Lower leg skin (tissue), 4 donors: Measurements from ENCODE around the gene DNASE1. TPM values are rescaled to one million over a fixed set of nuclear protein-coding genes. Genes with fewer than 3 reads are reported as not detected.

Source experiments
- DNase-seq, 2 donors: peaks; one replicate each; pipeline ENCODE4 v3.0.0-alpha.2; 2019; ENCODE audit warnings: low spot score in 2 of 2
- H3K4me3 ChIP-seq: fragments of 200-600 bp; sonication (generic); 2 replicates; pipeline ENCODE4 v1.5.1; 2017; ENCODE audit warnings: mild to moderate bottlenecking, low read depth; ENCODE audit not compliant: poor library complexity, severe bottlenecking
- POLR2A ChIP-seq, 2 donors: fragments of 450-650 bp; IDR thresholded peaks; one replicate each; pipeline ENCODE4 v1.6.1; 2016 to 2017; ENCODE audit warnings: antibody characterized with exemption in 2 of 2, mild to moderate bottlenecking in 1 of 2, moderate library complexity in 1 of 2
- WGBS, 2 donors: methylation state at CpG; one replicate each; pipeline ENCODE4 v1.1.5; 2018; 5-methylcytosine and 5-hydroxymethylcytosine counted together
- intact Hi-C: fragments of 100-400 bp; cut with DNase I; formaldehyde crosslinking; loops from one replicate; pipeline ENCODE4 v1.15.0; 2023; ENCODE audit warnings: low total_unique reads
- total RNA-seq, 4 donors: library from RNA; depleted of rRNA; stranded (reverse); fragments of >200 nt; gene quantifications; one replicate each; pipeline ENCODE4 v1.1.0, GENCODE V29; 2016
- TF ChIP-seq, protein P1 (sequence below), 3 donors: fragments of 450-650 bp; IDR thresholded peaks; one replicate each; pipeline ENCODE4 v1.5.1; 2016; ENCODE audit warnings: antibody characterized with exemption in 3 of 3, mild to moderate bottlenecking in 3 of 3, moderate library complexity in 2 of 3

The DNASE1 gene
- total RNA-seq, 4 donors from 2014 or later = 11.0 to 25.1 (median 14.2) TPM

DNA sequence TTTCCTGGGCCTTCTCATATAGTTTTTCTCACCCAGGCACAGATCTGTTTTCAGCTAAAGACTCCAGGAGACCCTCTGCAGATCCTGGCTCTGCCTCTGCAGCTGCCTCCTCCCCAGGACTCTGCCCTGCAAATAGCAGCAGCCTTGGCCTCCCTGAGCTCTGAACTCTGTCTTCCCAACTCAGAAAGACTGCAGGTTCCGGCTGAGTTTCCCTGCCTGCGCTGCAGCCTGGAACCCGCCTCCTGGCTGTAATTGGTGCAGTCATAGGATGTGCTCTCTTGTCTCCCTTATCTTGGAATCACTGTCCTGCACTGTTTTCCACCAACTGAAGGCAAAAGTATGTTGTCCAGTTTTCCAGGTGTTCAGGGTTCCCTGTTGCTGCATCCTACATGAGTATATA is 14.3 kb upstream of the DNASE1 start:
- peak in 1 of 2 donors; percentile 32 for DNase-seq

DNA sequence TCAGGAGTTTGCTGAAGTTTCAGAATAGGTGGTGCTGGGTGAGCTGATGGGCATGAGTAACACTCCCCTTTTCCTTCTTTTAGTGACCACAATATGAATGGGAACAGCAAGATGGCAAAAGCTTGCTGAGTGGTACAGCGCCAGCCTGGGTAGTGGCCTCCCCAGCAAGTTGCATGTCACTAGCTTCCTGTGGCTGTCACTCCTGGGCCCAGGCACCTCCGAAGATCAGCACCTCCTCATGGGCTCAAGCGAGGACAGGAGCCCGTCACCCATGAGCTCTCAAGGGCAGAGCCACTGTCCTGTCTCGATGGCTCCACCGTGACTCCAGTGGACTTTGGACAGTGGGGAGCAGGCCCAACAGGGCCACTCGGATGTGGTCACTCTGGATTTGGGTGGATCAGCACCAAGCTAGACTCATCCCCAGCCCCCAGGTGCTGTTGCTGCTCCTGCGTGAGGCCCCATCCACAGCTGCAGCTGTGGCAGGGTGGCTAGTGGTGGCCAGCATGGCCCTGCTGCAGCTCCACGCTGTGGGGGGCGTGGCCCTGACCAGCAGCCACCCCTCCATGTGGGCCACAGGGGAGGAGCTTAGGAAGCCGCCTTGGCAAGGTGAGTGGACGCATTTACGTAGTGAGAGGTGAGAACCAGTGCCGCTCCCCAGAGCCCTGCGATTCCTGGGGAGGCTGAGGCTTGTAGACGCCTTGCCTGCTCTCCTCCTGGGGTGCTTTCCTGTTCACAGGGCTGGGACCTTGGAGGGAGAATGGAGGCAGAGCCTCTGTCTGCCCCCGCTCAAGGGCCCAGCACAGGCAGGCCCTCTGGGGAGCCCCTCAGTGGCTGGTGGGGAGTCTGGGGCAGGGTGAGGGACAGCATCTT is 13.6 kb upstream of the DNASE1 start:
- peak in 1 of 2 donors; percentile 83 for DNase-seq
- TF ChIP-seq, protein P1, sequence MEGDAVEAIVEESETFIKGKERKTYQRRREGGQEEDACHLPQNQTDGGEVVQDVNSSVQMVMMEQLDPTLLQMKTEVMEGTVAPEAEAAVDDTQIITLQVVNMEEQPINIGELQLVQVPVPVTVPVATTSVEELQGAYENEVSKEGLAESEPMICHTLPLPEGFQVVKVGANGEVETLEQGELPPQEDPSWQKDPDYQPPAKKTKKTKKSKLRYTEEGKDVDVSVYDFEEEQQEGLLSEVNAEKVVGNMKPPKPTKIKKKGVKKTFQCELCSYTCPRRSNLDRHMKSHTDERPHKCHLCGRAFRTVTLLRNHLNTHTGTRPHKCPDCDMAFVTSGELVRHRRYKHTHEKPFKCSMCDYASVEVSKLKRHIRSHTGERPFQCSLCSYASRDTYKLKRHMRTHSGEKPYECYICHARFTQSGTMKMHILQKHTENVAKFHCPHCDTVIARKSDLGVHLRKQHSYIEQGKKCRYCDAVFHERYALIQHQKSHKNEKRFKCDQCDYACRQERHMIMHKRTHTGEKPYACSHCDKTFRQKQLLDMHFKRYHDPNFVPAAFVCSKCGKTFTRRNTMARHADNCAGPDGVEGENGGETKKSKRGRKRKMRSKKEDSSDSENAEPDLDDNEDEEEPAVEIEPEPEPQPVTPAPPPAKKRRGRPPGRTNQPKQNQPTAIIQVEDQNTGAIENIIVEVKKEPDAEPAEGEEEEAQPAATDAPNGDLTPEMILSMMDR (IDR thresholded peaks at IDR 0.05) = no peak
- no peak for TF ChIP-seq POLR2A (IDR thresholded peaks at IDR 0.05)
- intact Hi-C loops = no loop called here
- WGBS, 2 donors = 96 to 97% methylated on average over 16 of the region's 17 CpGs
- H3K4me3 ChIP-seq = no peak overlapping the region

More for the DNA sequence above, 14.3 kb upstream of the DNASE1 start:
- WGBS, 2 donors = 98% methylated on average over 3 of the region's 3 CpGs
- TF ChIP-seq POLR2A (IDR thresholded peaks at IDR 0.05) = no peak
- TF ChIP-seq, protein P1 (IDR thresholded peaks at IDR 0.05) = no peak
- intact Hi-C loops = no loop called here
- no peak overlapping the region for H3K4me3 ChIP-seq

DNA sequence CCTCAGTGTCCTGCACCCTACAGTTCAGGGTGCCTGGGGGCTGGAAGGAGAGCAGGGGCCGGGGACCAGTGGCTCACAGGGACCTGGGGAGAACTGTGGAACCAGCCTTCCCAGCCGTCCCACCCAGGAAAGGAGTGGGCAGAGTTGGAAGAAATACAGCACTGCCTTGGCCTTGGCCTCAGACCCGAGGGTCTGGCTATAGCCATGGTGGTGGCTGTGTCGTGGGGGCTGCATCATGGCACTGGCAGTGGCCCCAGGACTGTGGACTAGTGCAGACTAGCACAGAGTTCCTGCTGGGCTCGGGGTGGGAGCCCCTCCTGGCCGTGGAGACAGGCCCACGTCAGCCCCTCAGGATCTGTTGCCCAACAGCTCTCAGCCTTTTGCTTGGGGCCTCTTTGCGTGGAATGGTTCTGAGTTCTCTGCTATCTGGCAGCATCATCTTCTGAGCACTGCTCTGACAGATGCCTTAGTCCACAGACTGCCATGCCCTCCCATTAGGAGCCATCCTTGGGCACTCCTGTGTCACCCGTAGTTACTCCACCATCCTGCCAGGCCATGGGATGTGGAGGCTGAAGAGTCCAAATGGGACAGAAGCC is 12.6 kb upstream of the DNASE1 start:
- DNase-seq = peak in 1 of 2 donors; percentile 75
- TF ChIP-seq, protein P1 (IDR thresholded peaks at IDR 0.05) = no peak
- no peak for TF ChIP-seq POLR2A (IDR thresholded peaks at IDR 0.05)
- no peak overlapping the region for H3K4me3 ChIP-seq
- intact Hi-C loops = no loop called here
- 75 to 88% methylated on average over 4 to 9 of the region's 9 CpGs for WGBS, 2 donors

DNA sequence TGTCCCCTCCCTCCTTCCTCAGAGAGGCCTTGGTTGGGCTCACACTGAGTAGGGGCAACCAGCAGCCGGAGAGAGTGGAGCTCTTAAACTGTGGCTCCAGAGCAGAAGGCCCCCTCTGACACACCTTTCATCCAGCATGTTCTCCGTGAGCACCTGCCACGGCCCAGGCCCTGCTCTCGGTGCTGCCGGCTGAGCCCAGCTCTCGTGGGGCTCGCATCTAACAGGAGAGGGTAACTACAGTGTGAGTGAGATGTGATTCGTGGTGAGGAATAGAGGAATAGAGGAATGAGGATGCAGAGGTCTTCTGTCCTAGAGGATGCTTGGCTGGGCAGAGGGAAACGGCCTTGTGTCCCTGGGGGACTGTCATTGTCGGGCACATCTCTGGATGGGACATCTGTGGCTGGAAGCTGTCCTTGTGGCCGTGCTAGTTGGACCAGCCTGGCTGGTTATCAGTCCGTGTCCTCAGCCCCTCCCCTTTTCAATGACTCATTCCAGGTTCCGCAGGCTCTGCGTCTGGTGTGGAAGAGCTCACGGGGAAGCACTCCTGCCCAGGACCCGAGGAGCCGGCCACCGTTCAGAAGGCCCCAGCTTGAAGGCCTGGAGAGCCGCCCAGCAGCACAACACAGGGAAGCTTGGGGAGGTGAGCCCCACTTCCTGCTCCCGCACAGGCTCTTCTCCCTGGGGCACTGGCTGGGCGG is 11.9 kb upstream of the DNASE1 start:
- H3K4me3 ChIP-seq = no peak overlapping the region
- TF ChIP-seq, protein P1 (IDR thresholded peaks at IDR 0.05) = no peak
- TF ChIP-seq POLR2A (IDR thresholded peaks at IDR 0.05) = no peak
- WGBS, 2 donors = 54 to 64% methylated on average over 19 to 21 of the region's 21 CpGs
- intact Hi-C loops = no loop called here
- DNase-seq = peak in 1 of 2 donors; percentile 74

DNA sequence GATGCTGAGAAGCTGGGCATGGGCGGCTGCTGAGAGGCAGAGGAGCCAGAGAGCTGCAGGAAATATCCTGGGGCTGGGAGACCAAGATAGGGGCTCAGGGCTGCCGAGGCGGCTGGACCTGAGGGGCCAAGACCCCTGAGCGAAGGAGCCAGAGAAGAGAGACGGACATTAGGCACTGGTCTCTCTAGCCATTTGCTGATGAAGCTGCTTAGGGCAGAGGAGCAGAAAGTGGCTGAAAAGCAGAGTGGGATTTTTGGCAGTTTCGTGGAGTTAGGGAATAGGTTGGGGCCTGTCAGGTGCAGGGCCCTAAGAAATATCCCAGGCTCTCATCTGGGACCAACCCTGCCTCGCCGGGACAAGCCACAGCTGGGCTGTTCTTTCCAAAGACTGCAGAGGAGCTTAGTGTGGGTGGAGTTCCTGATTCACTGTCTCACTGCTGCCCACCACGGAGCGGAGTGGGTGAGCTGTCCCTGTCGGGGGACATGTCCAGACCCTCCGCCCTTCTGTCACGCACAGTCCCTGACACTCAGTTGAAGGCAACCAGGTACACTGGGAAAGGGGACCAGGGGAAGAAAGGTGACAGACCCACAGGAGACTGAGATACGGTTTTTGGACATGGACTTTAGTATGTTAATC is 11.3 kb upstream of the DNASE1 start:
- DNase-seq = peak in 1 of 2 donors; percentile 75
- intact Hi-C loops = no loop called here
- no peak for TF ChIP-seq POLR2A (IDR thresholded peaks at IDR 0.05)
- TF ChIP-seq, protein P1 (IDR thresholded peaks at IDR 0.05) = no peak
- WGBS, 2 donors = 72 to 82% methylated on average over 14 of the region's 14 CpGs
- H3K4me3 ChIP-seq = no peak overlapping the region
